Neural cell (in vitro differentiated cells): ENCODE measurements around the gene TDRD12.

Experiments
- EP300 ChIP-seq: fragments of 450-650 bp; conservative IDR thresholded peaks from 2 replicates; pipeline ENCODE4 v1.6.1; 2014; ENCODE audit warnings: antibody characterized with exemption, mild to moderate bottlenecking, moderate library complexity; ENCODE audit not compliant: poor library complexity, severe bottlenecking
- EZH2 ChIP-seq: fragments of 200-600, 300-800 bp; shearing (Covaris generic), sonication (generic); IDR thresholded peaks from 2 replicates; pipeline ENCODE4 v1.6.1; 2014; ENCODE audit warnings: antibody characterized with exemption, low read length, borderline replicate concordance, mild to moderate bottlenecking; ENCODE audit not compliant: insufficient read depth, poor library complexity, severe bottlenecking
- MXI1 ChIP-seq: fragments of 450-650 bp; conservative IDR thresholded peaks from 2 replicates; pipeline ENCODE4 v1.6.1; 2014; ENCODE audit warnings: antibody characterized with exemption, mild to moderate bottlenecking; ENCODE audit not compliant: poor library complexity, severe bottlenecking
- POLR2AphosphoS5 ChIP-seq: IDR thresholded peaks from 2 replicates; pipeline ENCODE4 v1.6.1; 2012
- RAD21 ChIP-seq: fragments of 450-650 bp; conservative IDR thresholded peaks from 2 replicates; pipeline ENCODE4 v1.6.1; 2014; ENCODE audit warnings: antibody characterized with exemption, mild to moderate bottlenecking, moderate library complexity
- SMC3 ChIP-seq: fragments of 450-650 bp; conservative IDR thresholded peaks from 2 replicates; pipeline ENCODE4 v1.6.1; 2014; ENCODE audit warnings: antibody characterized with exemption, mild to moderate bottlenecking, moderate library complexity; ENCODE audit not compliant: poor library complexity
- TAF1 ChIP-seq: IDR thresholded peaks from 2 replicates; pipeline ENCODE4 v1.6.1; 2012; ENCODE audit warnings: low read depth
- TF ChIP-seq, protein P1 (sequence below): fragments of 450-650 bp; IDR thresholded peaks from 2 replicates; pipeline ENCODE4 v1.5.1; 2014; ENCODE audit warnings: antibody characterized with exemption, mild to moderate bottlenecking, moderate library complexity; ENCODE audit not compliant: poor library complexity, severe bottlenecking
- TF ChIP-seq, protein P2 (sequence below): IDR thresholded peaks from 2 replicates; pipeline ENCODE4 v1.6.1; 2012; ENCODE audit warnings: borderline replicate concordance

DNA sequence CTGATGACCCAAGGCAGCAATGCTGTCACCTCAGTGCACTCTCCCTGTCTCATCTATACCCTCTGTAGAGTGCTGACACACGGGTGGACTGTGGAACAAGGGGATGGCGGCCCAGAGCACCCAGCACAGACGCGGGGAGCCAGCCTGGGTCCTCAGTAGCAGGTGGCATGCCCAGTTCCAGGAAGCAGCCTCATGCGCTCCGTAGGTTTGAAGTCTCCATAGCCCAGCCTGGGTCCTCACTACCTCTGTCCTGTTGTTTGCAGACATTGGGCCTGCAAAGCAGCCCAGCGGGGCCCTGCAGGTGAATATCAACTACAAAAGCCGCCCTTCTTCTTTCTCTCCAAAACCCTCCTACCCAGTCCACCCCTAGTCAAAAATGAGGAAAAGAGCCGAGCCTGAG, 155.0 kb downstream of the TDRD12 start:
- TF ChIP-seq, protein P1, sequence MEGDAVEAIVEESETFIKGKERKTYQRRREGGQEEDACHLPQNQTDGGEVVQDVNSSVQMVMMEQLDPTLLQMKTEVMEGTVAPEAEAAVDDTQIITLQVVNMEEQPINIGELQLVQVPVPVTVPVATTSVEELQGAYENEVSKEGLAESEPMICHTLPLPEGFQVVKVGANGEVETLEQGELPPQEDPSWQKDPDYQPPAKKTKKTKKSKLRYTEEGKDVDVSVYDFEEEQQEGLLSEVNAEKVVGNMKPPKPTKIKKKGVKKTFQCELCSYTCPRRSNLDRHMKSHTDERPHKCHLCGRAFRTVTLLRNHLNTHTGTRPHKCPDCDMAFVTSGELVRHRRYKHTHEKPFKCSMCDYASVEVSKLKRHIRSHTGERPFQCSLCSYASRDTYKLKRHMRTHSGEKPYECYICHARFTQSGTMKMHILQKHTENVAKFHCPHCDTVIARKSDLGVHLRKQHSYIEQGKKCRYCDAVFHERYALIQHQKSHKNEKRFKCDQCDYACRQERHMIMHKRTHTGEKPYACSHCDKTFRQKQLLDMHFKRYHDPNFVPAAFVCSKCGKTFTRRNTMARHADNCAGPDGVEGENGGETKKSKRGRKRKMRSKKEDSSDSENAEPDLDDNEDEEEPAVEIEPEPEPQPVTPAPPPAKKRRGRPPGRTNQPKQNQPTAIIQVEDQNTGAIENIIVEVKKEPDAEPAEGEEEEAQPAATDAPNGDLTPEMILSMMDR, result no peak
- TF ChIP-seq EZH2 (no peak), POLR2AphosphoS5 (no peak), RAD21 (no peak), SMC3 (no peak), EP300 (no peak), TAF1 (no peak), MXI1 (no peak)
- TF ChIP-seq, protein P2, sequence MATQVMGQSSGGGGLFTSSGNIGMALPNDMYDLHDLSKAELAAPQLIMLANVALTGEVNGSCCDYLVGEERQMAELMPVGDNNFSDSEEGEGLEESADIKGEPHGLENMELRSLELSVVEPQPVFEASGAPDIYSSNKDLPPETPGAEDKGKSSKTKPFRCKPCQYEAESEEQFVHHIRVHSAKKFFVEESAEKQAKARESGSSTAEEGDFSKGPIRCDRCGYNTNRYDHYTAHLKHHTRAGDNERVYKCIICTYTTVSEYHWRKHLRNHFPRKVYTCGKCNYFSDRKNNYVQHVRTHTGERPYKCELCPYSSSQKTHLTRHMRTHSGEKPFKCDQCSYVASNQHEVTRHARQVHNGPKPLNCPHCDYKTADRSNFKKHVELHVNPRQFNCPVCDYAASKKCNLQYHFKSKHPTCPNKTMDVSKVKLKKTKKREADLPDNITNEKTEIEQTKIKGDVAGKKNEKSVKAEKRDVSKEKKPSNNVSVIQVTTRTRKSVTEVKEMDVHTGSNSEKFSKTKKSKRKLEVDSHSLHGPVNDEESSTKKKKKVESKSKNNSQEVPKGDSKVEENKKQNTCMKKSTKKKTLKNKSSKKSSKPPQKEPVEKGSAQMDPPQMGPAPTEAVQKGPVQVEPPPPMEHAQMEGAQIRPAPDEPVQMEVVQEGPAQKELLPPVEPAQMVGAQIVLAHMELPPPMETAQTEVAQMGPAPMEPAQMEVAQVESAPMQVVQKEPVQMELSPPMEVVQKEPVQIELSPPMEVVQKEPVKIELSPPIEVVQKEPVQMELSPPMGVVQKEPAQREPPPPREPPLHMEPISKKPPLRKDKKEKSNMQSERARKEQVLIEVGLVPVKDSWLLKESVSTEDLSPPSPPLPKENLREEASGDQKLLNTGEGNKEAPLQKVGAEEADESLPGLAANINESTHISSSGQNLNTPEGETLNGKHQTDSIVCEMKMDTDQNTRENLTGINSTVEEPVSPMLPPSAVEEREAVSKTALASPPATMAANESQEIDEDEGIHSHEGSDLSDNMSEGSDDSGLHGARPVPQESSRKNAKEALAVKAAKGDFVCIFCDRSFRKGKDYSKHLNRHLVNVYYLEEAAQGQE, result no peak
